Measurements from ENCODE around the gene TMEM69. TPM values are rescaled to one million over a fixed set of nuclear protein-coding genes. Genes with fewer than 3 reads are reported as not detected.

The TMEM69 gene, protein sequence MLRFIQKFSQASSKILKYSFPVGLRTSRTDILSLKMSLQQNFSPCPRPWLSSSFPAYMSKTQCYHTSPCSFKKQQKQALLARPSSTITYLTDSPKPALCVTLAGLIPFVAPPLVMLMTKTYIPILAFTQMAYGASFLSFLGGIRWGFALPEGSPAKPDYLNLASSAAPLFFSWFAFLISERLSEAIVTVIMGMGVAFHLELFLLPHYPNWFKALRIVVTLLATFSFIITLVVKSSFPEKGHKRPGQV
- total RNA-seq, result 34.2 TPM

DNA sequence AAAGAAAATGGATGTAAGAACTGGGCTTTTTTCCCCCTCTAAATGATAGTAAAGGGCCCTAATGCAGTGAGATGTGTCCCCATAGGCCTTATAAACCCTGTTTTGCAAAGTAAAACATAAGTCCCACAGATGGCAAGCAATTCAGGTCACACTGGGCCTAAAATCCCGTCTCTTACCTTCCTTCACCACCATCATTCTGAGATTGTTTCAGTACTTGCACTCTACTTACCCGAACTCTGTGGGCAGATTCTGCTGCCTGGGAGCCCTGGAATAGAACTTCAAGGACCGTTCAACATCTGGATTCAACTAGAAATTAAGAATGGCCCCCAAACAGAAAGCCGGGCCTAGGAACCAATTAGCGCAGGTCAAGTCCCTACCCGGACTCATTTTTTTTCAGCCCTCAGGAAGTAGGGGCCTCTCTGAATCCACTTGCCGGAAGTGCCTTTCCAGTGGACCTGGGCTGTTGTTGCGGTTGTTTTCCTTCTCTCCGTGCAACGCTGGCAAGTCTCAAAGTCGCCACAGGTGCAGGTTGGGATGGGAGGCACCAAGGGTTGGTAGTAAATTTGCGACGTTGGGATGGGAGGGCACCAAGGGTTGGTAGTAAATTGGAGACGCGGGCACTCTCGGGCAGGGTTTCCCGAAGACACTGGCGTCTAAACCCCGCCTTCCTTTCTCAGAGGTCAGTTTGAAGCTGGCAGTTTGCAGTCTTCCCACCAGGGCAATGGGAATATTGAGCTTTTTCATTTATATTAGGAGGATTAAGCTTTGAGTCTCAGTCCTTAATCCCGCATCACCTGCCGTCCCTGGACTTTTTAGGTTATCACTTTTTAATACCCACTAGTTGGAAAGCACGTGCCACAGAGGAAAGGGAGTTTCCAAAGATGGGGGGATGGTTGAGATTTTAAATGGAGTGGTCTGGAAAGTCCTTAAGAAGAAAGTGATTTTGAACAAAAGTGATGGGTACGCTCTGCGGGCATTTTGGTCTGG is at the start of gene TMEM69:
TMEM69 (plus strand) TSS at position 428 of the 987 bp plus-strand sequence. CDS start 2,888 bp downstream, outside the sequence.
- DNase-seq (ENCODE audit: low read depth in 2 of 3, low spot score in 2 of 3), result peak; percentile 67 to 94 (median 91)

DNA sequence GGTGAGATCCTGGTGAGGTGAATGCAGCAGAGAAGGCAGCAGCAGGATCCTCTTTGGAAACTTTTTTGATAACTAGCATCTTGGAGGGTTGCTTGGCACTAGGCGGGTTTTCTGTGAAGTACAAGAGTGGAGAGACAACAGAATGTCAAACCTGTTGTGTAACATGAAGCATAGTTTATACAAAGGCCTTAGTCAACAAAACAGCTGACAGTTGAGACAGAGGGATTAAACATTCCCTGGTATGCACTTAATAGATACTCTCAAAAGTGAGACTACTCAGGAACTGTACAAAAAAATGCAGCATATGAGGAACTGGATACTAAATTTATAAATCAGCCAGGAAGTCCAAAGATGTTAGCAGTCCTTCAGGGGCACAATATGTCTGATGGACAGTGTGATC is 47.7 kb upstream of the TMEM69 start:
- no peak for DNase-seq (ENCODE audit: low read depth in 2 of 3, low spot score in 2 of 3)

DNA sequence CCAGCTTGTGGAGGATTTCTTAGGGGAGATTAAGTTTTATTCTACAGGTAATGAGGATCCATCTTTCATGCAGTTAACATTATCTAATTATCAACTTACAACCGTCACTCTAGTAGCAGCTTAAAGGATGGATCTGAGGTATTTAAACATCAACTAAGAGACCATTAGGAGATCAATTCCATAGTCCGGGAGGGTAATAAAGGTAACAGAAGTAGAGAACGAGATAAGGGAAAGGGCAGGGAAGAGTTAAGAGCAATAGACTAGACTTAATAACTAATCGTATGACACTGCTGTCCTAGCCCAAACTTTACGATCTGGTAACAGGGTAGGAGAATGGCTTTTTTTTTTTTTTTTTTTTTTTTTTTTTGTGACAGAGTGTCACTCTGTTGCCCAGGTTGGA is 44.7 kb upstream of the TMEM69 start:
- no peak for DNase-seq (ENCODE audit: low read depth in 2 of 3, low spot score in 2 of 3)

DNA sequence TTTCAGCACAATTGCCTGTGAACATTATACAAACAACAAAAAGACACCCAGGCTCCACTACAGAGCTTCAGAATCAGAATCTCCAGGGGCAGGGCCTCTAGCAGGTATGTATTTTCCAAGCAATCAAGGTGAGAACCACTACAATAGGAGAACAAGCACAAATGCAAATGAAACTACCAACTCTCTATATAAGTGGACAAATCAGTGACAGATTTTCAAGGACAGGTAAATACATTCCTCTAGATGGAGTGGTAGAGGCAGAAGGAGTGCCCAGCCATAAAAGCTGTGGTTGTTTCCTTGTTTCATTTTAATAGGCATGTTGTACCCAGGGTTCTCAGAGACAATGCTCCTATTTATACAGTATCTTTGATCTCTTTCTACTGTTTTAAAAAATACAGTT is 44.0 kb upstream of the TMEM69 start:
- DNase-seq (ENCODE audit: low read depth in 2 of 3, low spot score in 2 of 3), result peak in 1 of 3 donors; percentile 4

DNA sequence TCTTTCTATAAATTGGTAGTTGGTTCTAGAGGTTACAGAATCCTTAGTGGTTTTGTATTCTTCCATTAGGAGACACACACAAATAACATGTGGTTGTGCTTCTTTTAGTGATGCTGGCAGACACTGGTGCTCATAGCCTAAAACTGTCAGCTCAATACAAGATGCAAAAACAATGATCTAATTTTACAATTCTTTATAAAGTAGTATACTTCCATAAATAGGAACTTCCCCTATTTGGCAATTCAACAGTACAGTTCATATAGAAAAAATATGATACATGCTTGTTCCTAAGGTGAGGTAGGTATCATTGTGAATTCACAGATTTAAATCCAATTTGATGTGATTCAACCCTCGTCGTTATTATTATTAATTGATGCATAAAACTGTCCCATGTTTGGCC is 43.3 kb upstream of the TMEM69 start:
- no peak for DNase-seq (ENCODE audit: low read depth in 2 of 3, low spot score in 2 of 3)

DNA sequence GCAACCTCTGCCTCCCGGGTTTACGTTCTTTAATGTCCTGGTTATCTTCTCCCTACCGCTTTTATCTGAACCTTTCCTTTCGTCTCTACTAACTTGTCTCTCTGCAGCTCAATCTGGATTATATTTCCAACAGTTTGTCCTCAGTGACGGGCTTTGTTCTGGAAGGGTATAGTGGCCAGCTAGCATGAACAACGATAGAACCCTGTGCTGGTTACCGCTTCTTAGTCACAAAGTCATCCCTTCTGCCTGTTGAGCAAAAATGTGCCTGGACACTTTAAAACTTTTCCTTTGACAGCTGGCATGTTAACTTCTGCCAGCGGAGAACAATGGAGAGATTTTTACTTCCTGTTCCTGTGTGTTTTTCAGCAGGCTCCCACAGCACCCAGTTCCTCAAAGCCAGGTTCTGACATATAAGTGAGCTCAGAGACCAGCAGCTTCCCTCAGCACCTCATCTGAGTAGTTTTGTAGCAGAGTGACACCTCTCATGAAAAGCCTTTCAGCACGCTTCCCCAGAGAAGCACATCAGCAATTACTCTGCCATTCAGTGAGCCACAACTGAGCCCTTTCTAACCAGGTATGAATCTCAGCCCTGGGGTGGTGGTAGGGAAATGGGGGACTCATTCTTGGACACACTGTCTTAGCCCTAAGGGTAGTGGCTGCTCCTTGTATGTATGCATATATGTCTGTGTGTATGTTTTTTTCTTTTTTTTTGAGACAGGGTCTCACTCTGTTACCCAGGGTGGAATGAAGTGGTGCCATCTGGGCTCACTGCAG is 40.5 kb upstream of the TMEM69 start:
- DNase-seq (ENCODE audit: low read depth in 2 of 3, low spot score in 2 of 3), result no peak

DNA sequence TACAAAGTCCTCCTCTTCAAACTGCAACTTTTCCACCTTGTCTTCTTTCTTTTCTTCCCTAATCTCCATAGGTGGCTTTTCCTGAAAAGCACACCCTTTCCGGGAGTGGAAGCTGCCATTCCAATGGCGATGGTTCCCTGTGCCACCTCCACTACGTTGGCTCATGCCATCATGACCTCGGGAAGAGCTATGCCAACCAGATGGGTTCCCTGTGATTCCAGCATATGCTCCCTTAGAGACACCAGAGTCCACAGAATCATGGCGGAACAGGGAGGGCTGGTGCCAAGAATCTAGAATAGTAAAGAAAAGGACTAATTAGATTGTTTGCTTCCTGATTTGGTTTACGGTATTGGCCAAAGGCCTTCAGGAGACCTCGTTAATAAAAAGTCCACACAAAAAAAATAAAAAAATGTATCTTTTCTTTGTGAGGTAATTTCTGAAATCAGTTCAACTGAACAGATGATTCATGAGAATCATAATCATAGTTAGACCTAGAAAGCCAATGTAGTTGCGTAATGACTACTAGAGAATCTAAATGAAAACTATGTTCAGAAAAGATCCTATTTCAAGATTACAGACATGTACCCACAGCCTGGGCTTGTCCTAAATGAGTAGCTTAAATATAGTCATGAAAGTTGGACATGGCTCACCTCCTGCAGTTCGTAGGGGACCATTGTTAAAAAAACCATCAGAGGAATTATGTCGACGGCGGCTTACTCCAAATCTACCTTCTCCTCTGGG is 33.3 kb upstream of the TMEM69 start:
- no peak for DNase-seq (ENCODE audit: low read depth in 2 of 3, low spot score in 2 of 3)

DNA sequence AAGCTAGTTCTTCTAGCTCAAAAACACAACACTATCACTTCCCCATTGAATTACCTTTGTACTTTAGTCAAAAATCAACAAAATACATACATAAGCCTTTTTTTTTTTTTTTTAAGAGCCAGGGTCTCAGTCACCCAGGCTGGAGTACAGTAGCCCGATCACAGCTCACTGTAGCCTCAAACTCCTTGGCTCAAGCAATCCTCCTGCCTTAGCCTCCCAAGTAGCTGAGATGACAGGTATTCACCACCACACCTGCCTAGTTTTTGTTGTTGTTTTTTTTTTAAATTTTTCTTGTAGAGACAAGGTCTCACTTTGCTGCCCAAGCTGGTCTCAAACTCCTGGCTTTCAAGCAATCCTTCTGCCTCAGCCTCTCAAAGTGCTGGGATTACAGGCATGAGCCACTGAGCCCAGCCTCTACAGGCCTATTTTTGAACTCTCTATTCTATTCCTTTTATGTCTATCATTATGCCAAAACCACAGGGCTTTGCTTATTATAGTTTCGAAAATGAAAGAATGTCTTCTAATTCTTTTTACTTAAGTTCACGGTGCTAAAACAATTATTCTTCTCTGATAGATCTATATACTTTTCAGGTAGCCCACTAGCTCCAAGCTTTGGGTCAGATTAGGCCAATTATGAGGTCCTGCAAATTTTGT is 31.3 kb upstream of the TMEM69 start:
- DNase-seq (ENCODE audit: low read depth in 2 of 3, low spot score in 2 of 3), result no peak

DNA sequence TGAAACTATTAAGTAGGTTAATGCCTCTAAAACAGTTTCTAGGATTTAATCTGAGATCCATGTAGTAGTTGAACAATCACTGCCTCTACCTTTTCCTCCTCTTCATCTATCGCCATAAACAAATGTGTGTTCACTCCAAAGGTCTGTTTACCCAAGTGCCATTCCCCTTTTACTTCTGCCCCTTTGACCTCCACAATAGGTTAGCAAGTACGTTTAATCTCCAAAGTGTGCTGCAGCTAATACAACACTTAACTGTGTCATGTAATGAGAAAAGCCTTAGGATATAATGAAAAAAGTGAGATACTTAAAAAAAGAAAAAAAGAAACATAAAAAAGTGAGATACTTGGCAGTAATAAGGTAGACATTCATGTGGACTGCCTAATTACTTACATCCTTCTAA is 29.8 kb upstream of the TMEM69 start:
- DNase-seq (ENCODE audit: low read depth in 2 of 3, low spot score in 2 of 3), result no peak

DNA sequence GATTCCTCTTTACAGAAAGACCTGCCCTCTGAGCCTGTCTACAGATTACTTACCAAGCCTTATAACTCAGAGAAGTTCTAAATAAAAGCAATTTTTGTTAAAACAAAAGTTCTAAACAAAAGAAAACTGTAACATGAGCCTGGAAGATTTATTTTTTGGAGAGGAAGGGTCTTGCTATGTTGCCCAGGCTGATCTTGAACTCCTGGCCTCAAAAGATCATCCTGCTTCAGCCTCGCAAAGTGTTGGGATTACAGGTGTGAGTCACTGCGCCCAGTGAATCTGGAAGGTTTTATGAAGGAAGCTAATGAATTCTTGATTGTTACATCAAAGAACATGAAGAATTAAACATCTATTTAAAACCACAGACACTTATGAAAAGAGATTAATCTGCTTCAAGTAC is 28.8 kb upstream of the TMEM69 start:
- no peak for DNase-seq (ENCODE audit: low read depth in 2 of 3, low spot score in 2 of 3)

DNA sequence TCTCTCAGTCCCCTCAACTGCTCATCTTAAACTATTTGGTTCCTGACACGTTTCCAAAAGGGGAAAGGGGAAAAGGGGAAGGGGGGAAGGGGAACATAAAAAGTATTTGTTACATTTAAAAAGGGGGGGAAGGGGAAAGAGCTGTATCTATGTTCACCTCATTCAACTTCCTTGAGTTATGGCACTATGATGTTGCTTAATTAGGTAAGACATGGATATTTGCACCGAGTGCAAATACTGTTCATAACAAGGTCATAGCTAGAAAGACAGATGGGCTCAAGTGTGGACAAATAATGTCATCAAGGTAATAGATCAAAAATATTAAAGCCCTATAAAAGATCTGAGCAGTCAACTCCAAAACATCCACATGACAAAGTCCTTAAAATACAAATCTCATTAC is 27.6 kb upstream of the TMEM69 start:
- no peak for DNase-seq (ENCODE audit: low read depth in 2 of 3, low spot score in 2 of 3)

DNA sequence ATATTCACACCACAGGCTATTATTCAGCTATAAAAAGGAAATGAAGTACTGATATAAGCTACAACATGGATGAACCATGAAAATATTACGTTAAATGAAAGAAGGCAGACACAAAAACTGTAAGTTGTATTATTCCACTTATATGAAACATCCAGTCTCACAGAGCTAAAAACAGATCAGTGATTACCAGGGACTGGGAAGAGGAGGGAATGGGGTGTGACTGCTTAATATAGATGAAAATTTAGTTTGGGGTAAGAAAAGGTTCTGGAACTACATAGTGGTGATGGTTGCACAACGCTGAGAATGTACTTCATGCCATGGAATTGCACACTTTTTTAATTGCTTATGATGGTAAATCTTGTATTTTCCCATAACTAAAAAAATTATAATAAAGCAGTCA is 21.1 kb upstream of the TMEM69 start:
- no peak for DNase-seq (ENCODE audit: low read depth in 2 of 3, low spot score in 2 of 3)

DNA sequence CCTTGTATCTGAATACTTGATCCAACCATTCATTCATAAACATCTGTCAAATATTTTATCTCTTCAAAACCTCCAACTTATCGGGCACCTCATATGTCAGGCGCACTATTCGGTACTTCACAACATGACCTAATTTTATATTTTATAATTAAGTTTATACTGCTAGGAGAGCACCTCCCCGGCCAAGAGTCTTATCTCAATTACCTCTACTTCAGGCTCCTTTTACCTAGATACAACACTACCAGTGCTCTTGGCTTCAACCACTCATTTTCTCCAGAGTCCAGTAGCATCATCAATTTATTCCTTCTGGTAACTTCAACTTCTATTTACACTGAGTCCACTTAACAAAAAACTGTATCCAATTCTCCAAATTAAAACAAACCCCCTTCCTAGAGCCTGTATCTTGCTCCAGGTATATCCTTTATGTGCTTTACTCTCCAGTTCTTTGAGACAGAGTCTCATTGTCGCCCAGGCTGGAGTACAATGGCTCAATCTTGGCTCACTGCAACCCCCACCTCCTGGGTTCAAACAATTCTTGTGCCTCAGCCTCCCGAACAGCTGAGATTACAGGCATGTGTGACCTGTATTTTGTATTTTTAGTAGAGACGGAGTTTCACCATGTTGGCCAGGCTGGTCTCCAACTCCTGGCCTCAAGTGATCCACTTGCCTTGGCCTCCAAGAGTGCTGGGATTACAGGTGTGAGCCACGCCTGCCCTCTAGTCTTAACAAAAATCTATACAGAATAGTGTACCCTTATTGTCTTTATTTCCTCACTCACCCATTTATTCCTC is 20.5 kb upstream of the TMEM69 start:
- no peak for DNase-seq (ENCODE audit: low read depth in 2 of 3, low spot score in 2 of 3)

DNA sequence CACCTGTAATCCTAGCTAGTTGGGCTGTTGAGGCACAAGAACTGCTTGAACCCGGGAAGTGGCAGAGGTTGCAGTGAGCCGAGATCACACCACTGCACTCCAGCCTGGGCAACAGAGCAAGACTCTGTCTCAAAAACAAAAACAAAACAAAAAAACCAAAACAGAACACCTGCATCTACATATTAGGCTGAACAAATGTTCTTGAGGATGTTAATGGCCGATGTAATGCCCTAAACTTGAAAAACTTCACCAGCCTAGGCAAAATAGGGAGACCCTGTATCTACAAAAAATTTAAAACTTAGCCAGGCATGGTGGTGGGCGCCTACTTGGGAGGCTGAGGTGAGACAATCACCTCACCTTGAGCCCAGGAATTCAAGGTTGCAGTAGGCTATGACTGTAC is 19.5 kb upstream of the TMEM69 start:
- no peak for DNase-seq (ENCODE audit: low read depth in 2 of 3, low spot score in 2 of 3)

DNA sequence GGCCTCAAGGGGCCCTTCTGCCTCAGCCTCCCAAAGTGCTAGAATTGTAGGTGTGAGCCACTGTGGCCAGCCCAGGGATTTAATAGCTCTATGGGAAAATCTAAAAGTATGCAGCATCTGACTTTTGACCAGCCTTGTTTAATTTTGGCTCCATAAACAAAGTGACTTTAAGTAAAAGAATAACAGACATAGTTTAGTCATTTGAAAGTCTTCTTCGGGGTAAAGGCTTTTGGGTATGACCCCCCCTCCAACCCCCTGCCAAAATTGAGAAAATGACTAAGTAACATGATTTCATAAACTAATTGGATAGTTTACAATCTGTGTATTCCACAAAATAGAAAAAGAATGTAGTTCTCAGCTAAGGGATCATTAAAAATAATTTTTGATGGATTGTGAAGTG is 18.6 kb upstream of the TMEM69 start:
- DNase-seq (ENCODE audit: low read depth in 2 of 3, low spot score in 2 of 3), result no peak

DNA sequence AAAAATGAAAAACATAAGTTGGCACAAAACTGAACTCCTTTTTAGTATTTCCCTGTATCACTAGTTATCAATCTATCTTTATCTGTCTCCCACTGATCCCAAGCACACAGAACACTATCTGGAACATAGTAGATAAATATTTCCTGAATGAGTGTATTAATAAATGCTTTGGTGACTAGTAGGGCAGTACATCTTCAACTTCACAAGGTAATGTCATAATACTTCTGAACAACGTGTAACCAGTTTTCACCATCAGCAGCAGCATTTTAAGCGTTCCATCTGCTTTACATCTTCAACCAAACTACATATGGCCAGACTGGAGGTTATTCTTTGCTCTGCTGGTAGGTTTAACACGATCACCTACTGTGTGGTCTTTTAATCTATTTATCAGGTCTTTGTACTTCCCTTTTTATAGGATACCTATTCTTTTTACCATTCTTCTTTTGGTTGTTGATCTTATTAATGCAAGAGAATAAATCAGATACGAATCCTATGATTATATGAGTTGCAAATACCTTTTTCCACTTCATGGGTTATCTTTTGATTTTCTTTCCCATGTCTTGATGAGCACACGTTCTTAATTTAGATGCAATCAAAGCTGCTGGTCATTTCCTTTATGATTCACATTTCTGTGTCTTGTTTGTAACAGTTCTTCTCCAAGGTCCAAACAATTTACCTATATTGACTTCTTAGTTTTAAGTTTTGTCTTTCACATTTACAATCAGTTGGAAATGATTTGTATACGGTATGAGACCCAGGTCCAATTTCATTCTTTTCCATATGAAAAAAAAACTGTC is 17.9 kb upstream of the TMEM69 start:
- DNase-seq (ENCODE audit: low read depth in 2 of 3, low spot score in 2 of 3), result no peak

DNA sequence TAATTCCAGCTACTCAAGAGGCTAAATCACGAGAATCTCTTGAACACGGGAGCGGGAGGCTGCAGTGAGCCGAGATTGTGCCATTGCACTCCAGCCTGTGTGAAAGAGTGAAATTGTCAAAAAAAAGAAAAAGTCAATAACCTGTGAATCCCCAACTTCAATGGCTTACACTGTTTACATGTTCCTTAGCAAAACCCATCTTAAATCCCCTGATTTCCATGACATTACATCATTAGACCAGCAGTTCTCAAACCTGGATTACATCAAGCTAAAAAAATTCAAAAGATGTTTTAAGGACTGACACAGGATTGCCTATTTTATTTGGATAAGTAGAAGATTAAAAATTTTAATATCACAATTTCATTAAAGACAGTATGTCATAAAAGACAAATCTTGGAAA is 14.0 kb upstream of the TMEM69 start:
- DNase-seq (ENCODE audit: low read depth in 2 of 3, low spot score in 2 of 3), result no peak

DNA sequence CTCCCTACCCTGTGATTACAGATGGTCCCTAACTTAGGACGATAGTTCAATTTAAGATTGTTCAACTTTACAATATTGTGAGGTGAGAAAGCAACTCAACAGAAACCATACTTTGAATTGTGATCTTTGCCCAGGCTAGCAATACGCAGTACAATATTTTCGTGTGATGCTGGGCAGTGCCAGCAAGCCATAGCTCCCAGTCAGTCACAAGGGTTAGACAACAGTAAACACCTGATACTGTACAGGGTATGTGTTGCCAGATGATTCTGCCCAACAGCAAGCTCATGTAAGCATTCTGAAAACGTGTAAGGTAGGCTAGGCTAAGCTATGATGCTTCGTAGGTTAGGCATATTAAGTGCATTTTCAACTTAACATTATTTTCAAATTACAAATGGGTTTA is 13.5 kb upstream of the TMEM69 start:
- DNase-seq (ENCODE audit: low read depth in 2 of 3, low spot score in 2 of 3), result no peak

All from hematopoietic multipotent progenitor cell (in vitro differentiated cells).